IMR-90 (cell line): ENCODE data around the gene ASB12. TPM values are rescaled to one million over a fixed set of nuclear protein-coding genes. Genes with fewer than 3 reads are reported as not detected.

ENCODE experiments used
- ATAC-seq: fragments of 200-7000 bp; cut with Tn5 transposase; 2 replicates; pipeline ENCODE4 v1.9.1; 2020; ENCODE audit warnings: low read depth, mild to moderate bottlenecking, moderate library complexity
- BruUV-seq: library from RNA; stranded (reverse); fragments of 400-500 nt; replicated peaks from 2 replicates; lab custom pipeline; 2021; lab: Mats Ljungman, UMichigan
- CTCF ChIA-PET: fragments of 300-600 bp; formaldehyde crosslinking; extraction: SDS; loops from one replicate; lab custom pipeline; 2021; ENCODE audit warnings: antibody characterized with exemption; lab: Yijun Ruan, JAX
- POLR2A ChIA-PET: fragments of 300-600 bp; sonication (Branson Sonifier 250); formaldehyde crosslinking; loops from one replicate; lab custom pipeline; 2022; ENCODE audit warnings: antibody characterized with exemption; ENCODE audit not compliant: unreplicated experiment; lab: Charles Lee
- DNase-seq: peaks from one replicate; pipeline ENCODE4 v3.0.0; 2013
- H2AFZ ChIP-seq: replicated peaks from 2 replicates; pipeline ENCODE3; 2013; ENCODE audit warnings: low read length, mild to moderate bottlenecking; ENCODE audit not compliant: poor library complexity
- H2AK5ac ChIP-seq: 2 replicates; pipeline ENCODE4 v1.6.1; 2013; ENCODE audit warnings: low read depth, low read length, inconsistent platforms
- H2AK9ac ChIP-seq: replicated peaks from 2 replicates; pipeline ENCODE3; 2013; ENCODE audit warnings: mild to moderate bottlenecking, low read depth, low read length, moderate library complexity; ENCODE audit not compliant: poor library complexity
- H2BK120ac ChIP-seq: 2 replicates; pipeline ENCODE4 v1.6.1; 2013; ENCODE audit warnings: low read depth, low read length, inconsistent platforms
- H2BK15ac ChIP-seq: 3 replicates; pipeline ENCODE4 v1.6.1; 2013; ENCODE audit warnings: low read depth, low read length, inconsistent platforms
- H2BK20ac ChIP-seq: 2 replicates; pipeline ENCODE4 v1.6.1; 2013; ENCODE audit warnings: low read depth, mild to moderate bottlenecking, inconsistent platforms, low read length, moderate library complexity
- H2BK5ac ChIP-seq: 2 replicates; pipeline ENCODE4 v1.6.1; 2013; ENCODE audit warnings: mild to moderate bottlenecking, low read depth, low read length, inconsistent platforms; ENCODE audit not compliant: poor library complexity, severe bottlenecking
- H3K14ac ChIP-seq: replicated peaks from 2 replicates; pipeline ENCODE4 v1.6.1; 2013; ENCODE audit warnings: low read depth, low read length, inconsistent platforms
- H3K18ac ChIP-seq: 2 replicates; pipeline ENCODE4 v1.6.1; 2013; ENCODE audit warnings: low read depth, low read length, control low read depth
- H3K23ac ChIP-seq: 2 replicates; pipeline ENCODE4 v1.6.1; 2013; ENCODE audit warnings: low read depth, low read length, inconsistent platforms
- H3K27ac ChIP-seq: 2 replicates; pipeline ENCODE4 v1.5.1; 2013; ENCODE audit warnings: mild to moderate bottlenecking, control low read depth, low read length; ENCODE audit not compliant: insufficient read depth
- H3K27me3 ChIP-seq: 2 replicates; pipeline ENCODE4 v1.6.1; 2013; ENCODE audit warnings: low read length; ENCODE audit not compliant: control insufficient read depth, insufficient read depth
- H3K36me3 ChIP-seq: 2 replicates; pipeline ENCODE4 v1.6.1; 2013; ENCODE audit warnings: low read length, mixed read lengths; ENCODE audit not compliant: control insufficient read depth, insufficient read depth
- H3K4ac ChIP-seq: 2 replicates; pipeline ENCODE4 v1.6.1; 2013; ENCODE audit warnings: low read depth, low read length, inconsistent platforms
- H3K4me1 ChIP-seq: 2 replicates; pipeline ENCODE4 v1.6.1; 2013; ENCODE audit warnings: low read length, mixed read lengths; ENCODE audit not compliant: control insufficient read depth, insufficient read depth
- H3K4me2 ChIP-seq: 2 replicates; pipeline ENCODE4 v1.6.1; 2013; ENCODE audit warnings: low read depth, mild to moderate bottlenecking, control low read depth, low read length, moderate library complexity
- H3K4me3 ChIP-seq: 2 replicates; pipeline ENCODE4 v1.5.1; 2013; ENCODE audit warnings: low read depth, mild to moderate bottlenecking, control low read depth, low read length, moderate library complexity; ENCODE audit not compliant: insufficient read depth
- H3K56ac ChIP-seq: 2 replicates; pipeline ENCODE4 v1.6.1; 2013; ENCODE audit warnings: low read length, inconsistent platforms; ENCODE audit not compliant: insufficient read depth; ENCODE audit errors: extremely low read depth
- H3K79me1 ChIP-seq, 2 experiments: 2 replicates each; pipeline ENCODE4 v1.6.1; 2013; ENCODE audit warnings: low read length in 2 of 2, inconsistent platforms in 1 of 2, low read depth in 1 of 2
- H3K9ac ChIP-seq: 2 replicates; pipeline ENCODE4 v1.6.1; 2013; ENCODE audit warnings: low read depth, low read length, control low read depth
- H3K9me1 ChIP-seq: 2 replicates; pipeline ENCODE4 v1.6.1; 2013; ENCODE audit warnings: low read length, inconsistent platforms; ENCODE audit not compliant: insufficient read depth
- H3K9me3 ChIP-seq: 2 replicates; pipeline ENCODE4 v1.6.1; 2013; ENCODE audit warnings: low read length; ENCODE audit not compliant: control insufficient read depth, insufficient read depth
- H4K20me1 ChIP-seq: 2 replicates; pipeline ENCODE4 v1.6.1; 2013; ENCODE audit warnings: low read length, inconsistent platforms; ENCODE audit not compliant: insufficient read depth
- H4K5ac ChIP-seq: 2 replicates; pipeline ENCODE4 v1.6.1; 2013; ENCODE audit warnings: mild to moderate bottlenecking, low read depth, low read length, control low read depth
- H4K8ac ChIP-seq, 2 experiments: 2 replicates each; pipeline ENCODE4 v1.6.1; 2013; ENCODE audit warnings: low read depth in 2 of 2, low read length in 2 of 2, control low read depth in 1 of 2, inconsistent platforms in 1 of 2
- H4K91ac ChIP-seq: 2 replicates; pipeline ENCODE4 v1.6.1; 2013; ENCODE audit warnings: low read depth, low read length, inconsistent platforms; ENCODE audit not compliant: insufficient read depth
- CHD1 ChIP-seq: IDR thresholded peaks from 2 replicates; pipeline ENCODE4 v1.6.1; 2012; ENCODE audit warnings: low read depth, low read length, improper control_type of control experiment
- MAFK ChIP-seq: IDR thresholded peaks from 2 replicates; pipeline ENCODE4 v1.6.1; 2012; ENCODE audit warnings: low read depth, low read length, improper control_type of control experiment
- MXI1 ChIP-seq: IDR thresholded peaks from 2 replicates; pipeline ENCODE4 v1.6.1; 2012; ENCODE audit warnings: low read depth, mild to moderate bottlenecking, low read length, moderate library complexity, borderline replicate concordance
- NFE2L2 ChIP-seq: fragments of 150-350 bp; IDR thresholded peaks from 2 replicates; pipeline ENCODE4 v1.6.1; 2016; ENCODE audit warnings: low read depth, mild to moderate bottlenecking, low read length
- POLR2A ChIP-seq: IDR thresholded peaks from 2 replicates; pipeline ENCODE4 v1.6.1; 2012; ENCODE audit warnings: mild to moderate bottlenecking, low read depth, low read length
- RAD21 ChIP-seq: IDR thresholded peaks from 2 replicates; pipeline ENCODE4 v1.6.1; 2012; ENCODE audit warnings: low read length, improper control_type of control experiment
- WGBS, 2 experiments: methylation state at CpG; one replicate each; pipeline versions ENCODE4 v1.1.5 to v1.1.7; 2013; ENCODE audit warnings: missing lambda C conversion rate in 2 of 2; ENCODE audit not compliant: insufficient read length in 1 of 2; ENCODE audit errors: extremely low coverage in 2 of 2; 5-methylcytosine and 5-hydroxymethylcytosine counted together
- dilution Hi-C: fragments of 300-500 bp; cut with HindIII; formaldehyde crosslinking; loops from one replicate; pipeline ENCODE4 v1.14.3; 2018; ENCODE audit warnings: low sequenced_read_pairs; ENCODE audit not compliant: unreplicated experiment
- in situ Hi-C: fragments of 300-500 bp; cut with MboI; formaldehyde crosslinking; loops from 3 replicates; pipeline ENCODE4 v1.14.3; 2019; ENCODE audit warnings: low sequenced_read_pairs, inconsistent platforms, mixed read lengths
- intact Hi-C: fragments of 100-400 bp; cut with micrococcal nuclease; formaldehyde crosslinking; loops from 2 replicates; pipeline ENCODE4 v1.10.0; 2022
- polyA plus RNA-seq, 3 experiments: library from polyadenylated mRNA; depleted of rRNA; stranded (reverse); fragments of >200 nt; gene quantifications; 2 replicates each; pipeline ENCODE4 v1.2.3, GENCODE V29; 2012; ENCODE audit warnings: low replicate concordance in 1 of 3
- total RNA-seq: library from RNA; depleted of rRNA; stranded (reverse); fragments of >200 nt; gene quantifications from 2 replicates; pipeline ENCODE4 v1.2.3, GENCODE V29; 2012
- TF ChIP-seq, protein P1 (sequence below): conservative IDR thresholded peaks from 2 replicates; pipeline ENCODE4 v1.5.1; 2012; ENCODE audit warnings: mild to moderate bottlenecking, low read depth, low read length, improper control_type of control experiment
- TF ChIP-seq, protein P2 (sequence below): fragments of 150-350 bp; IDR thresholded peaks from 2 replicates; pipeline ENCODE4 v1.6.1; 2016; ENCODE audit warnings: low read depth, mild to moderate bottlenecking, low read length, moderate library complexity, borderline replicate concordance
- TF ChIP-seq, protein P3 (sequence below): fragments of 150-350 bp; IDR thresholded peaks from 2 replicates; pipeline ENCODE4 v1.6.1; 2017; ENCODE audit warnings: mild to moderate bottlenecking, antibody characterized with exemption, low read length, low read depth

The ASB12 gene
- total and polyA plus RNA-seq, 2 of the 4 experiments (the other 2 are of a cell fraction) = not detected

DNA sequence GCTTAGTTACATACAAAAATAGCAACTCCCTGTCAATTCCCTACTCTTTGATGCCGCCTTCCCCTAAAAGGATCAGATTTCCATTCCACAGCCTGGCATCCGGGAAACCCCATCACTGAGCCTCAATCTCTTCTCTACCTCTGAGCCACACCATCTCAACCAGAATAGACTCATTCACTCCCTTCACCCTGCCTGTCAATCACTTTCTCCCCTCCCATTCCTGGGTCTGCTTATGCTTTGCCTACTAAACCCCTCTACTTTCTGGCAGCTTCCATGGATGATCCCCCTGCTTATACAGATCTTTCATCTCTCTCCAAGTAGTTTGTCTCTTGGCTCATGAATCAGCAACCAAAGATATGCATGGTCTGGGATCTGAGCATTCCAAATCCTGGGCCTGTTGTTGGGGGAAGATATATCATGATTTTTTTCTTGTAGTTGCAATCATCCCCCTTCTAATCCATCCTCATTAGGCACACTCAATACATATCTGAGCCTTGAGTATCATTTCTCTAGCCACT lies 27.5 kb downstream of the ASB12 start:
- TF ChIP-seq MXI1 = no peak
- TF ChIP-seq, protein P1, sequence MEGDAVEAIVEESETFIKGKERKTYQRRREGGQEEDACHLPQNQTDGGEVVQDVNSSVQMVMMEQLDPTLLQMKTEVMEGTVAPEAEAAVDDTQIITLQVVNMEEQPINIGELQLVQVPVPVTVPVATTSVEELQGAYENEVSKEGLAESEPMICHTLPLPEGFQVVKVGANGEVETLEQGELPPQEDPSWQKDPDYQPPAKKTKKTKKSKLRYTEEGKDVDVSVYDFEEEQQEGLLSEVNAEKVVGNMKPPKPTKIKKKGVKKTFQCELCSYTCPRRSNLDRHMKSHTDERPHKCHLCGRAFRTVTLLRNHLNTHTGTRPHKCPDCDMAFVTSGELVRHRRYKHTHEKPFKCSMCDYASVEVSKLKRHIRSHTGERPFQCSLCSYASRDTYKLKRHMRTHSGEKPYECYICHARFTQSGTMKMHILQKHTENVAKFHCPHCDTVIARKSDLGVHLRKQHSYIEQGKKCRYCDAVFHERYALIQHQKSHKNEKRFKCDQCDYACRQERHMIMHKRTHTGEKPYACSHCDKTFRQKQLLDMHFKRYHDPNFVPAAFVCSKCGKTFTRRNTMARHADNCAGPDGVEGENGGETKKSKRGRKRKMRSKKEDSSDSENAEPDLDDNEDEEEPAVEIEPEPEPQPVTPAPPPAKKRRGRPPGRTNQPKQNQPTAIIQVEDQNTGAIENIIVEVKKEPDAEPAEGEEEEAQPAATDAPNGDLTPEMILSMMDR = no peak
- TF ChIP-seq, protein P2, sequence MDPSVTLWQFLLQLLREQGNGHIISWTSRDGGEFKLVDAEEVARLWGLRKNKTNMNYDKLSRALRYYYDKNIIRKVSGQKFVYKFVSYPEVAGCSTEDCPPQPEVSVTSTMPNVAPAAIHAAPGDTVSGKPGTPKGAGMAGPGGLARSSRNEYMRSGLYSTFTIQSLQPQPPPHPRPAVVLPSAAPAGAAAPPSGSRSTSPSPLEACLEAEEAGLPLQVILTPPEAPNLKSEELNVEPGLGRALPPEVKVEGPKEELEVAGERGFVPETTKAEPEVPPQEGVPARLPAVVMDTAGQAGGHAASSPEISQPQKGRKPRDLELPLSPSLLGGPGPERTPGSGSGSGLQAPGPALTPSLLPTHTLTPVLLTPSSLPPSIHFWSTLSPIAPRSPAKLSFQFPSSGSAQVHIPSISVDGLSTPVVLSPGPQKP = no peak
- TF ChIP-seq CHD1 = no peak
- TF ChIP-seq NFE2L2 = no peak
- TF ChIP-seq, protein P3, sequence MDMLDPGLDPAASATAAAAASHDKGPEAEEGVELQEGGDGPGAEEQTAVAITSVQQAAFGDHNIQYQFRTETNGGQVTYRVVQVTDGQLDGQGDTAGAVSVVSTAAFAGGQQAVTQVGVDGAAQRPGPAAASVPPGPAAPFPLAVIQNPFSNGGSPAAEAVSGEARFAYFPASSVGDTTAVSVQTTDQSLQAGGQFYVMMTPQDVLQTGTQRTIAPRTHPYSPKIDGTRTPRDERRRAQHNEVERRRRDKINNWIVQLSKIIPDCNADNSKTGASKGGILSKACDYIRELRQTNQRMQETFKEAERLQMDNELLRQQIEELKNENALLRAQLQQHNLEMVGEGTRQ = no peak
- TF ChIP-seq RAD21 = no peak
- TF ChIP-seq MAFK = no peak
- TF ChIP-seq POLR2A = no peak
- intact Hi-C loops = no loop called here

More for the DNA sequence above, 27.5 kb downstream of the ASB12 start:
- Histone ChIP-seq H3K79me1 (peaks cover 4 to 12% of the 10 kb centered on the region in 2 experiments; a peak in 3 of 4 replicates), H3K27ac (no peak overlapping the region), H2AFZ (no peak overlapping the region), H3K9me1 (0 out of 2 replicates have a peak, but pooled peaks cover 4% of the 10 kb centered on the region), H4K5ac (no peak overlapping the region), H3K9me3 (no peaks in the 10 kb centered on the region), H3K18ac (no peak overlapping the region), H3K36me3 (no peaks in the 10 kb centered on the region), H3K23ac (no peak overlapping the region), H3K4me3 (no peak overlapping the region), H3K4me1 (peaks cover 8% of the 10 kb centered on the region), H2BK15ac (no peak overlapping the region), H4K20me1 (peaks cover 3% of the 10 kb centered on the region; the same call in 1 of the 2 replicates), H3K4me2 (no peak overlapping the region), H2BK20ac (no peak overlapping the region), H4K91ac (no peak overlapping the region), H3K4ac (no peak overlapping the region), H2AK5ac (no peak overlapping the region), H2BK120ac (no peak overlapping the region), H2AK9ac (no peak overlapping the region), H2BK5ac (no peak overlapping the region), H4K8ac (no peak overlapping the region), H3K27me3 (no peaks in the 10 kb centered on the region; the same call in 1 of the 2 replicates), H3K56ac (no peak overlapping the region), H3K14ac (no peak overlapping the region; the same call in 1 of the 2 replicates), H3K9ac (no peak overlapping the region)
- ChIA-PET POLR2A (no interaction called here), CTCF (no interaction called here)
- ATAC-seq = no peak
- no TSS peak for BruUV-seq
- 72% methylated on average over 2 of the region's 2 CpGs; no CpG with 5 or more reads in 1 of the 2 experiments for WGBS, 2 experiments
- dilution Hi-C loops (no loop called here), in situ Hi-C loops (loop anchor here (10.0 kb wide), 1 partner anchor 448 kb away; a partner anchor contains a TSS)
- peak; percentile 16 for DNase-seq
